Measurements from ENCODE around the gene PLA2G15.

DNA sequence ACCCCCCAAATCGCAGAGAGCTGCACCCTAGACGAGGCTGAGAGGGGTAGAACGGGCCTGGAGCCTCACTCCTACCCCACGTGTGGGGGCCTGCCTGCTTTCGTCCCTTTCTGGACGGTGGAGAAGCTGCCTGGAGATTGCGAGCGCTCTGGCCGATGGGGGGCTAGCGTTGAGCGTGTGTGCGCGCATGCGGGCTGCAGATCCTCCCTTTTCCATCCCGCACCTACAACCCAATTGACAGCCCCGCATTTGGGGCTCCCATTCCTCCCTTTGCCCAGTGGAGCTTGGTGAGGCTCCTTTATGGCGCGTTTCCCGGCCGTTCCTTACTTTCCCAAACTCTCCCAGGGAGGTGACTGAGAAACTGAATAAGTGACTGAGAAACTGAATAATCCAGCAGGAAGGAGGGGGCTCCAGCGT, 8.3 kb upstream of the PLA2G15 start:
- TF ChIP-seq, protein P1, sequence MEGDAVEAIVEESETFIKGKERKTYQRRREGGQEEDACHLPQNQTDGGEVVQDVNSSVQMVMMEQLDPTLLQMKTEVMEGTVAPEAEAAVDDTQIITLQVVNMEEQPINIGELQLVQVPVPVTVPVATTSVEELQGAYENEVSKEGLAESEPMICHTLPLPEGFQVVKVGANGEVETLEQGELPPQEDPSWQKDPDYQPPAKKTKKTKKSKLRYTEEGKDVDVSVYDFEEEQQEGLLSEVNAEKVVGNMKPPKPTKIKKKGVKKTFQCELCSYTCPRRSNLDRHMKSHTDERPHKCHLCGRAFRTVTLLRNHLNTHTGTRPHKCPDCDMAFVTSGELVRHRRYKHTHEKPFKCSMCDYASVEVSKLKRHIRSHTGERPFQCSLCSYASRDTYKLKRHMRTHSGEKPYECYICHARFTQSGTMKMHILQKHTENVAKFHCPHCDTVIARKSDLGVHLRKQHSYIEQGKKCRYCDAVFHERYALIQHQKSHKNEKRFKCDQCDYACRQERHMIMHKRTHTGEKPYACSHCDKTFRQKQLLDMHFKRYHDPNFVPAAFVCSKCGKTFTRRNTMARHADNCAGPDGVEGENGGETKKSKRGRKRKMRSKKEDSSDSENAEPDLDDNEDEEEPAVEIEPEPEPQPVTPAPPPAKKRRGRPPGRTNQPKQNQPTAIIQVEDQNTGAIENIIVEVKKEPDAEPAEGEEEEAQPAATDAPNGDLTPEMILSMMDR (IDR thresholded peaks at IDR 0.05) = no peak
- no peak for TF ChIP-seq POLR2A (IDR thresholded peaks at IDR 0.05)
